Activated naive CD8-positive, alpha-beta T cell (primary cell): ENCODE results near the gene SLC38A8.

Source experiments
- H3K27ac Mint-ChIP-seq: one replicate; pipeline ENCODE4 v1.8.0; 2021; ENCODE audit warnings: mixed read lengths
- H3K27me3 Mint-ChIP-seq: one replicate; pipeline ENCODE4 v1.8.0; 2021; ENCODE audit warnings: mixed read lengths
- H3K36me3 Mint-ChIP-seq: one replicate; pipeline ENCODE4 v1.8.0; 2021; ENCODE audit warnings: mixed read lengths
- H3K4me1 Mint-ChIP-seq: one replicate; pipeline ENCODE4 v1.8.0; 2021; ENCODE audit warnings: low read depth, mixed read lengths
- H3K4me3 Mint-ChIP-seq: one replicate; pipeline ENCODE4 v1.8.0; 2021; ENCODE audit warnings: mild to moderate bottlenecking, mixed read lengths
- H3K9me3 Mint-ChIP-seq: one replicate; pipeline ENCODE4 v1.8.0; 2021; ENCODE audit warnings: low read depth, mixed read lengths

The SLC38A8 gene

GRCh38 chr16:83972256-83973008, 70.2 kb downstream of the SLC38A8 start:
- Mint-ChIP-seq H3K27ac (no peak overlapping the region), H3K27me3 (peaks cover 7% of the 10 kb centered on the region)

GRCh38 chr16:83971165-83972130, 71.1 kb downstream of the SLC38A8 start:
- no peaks in the 10 kb centered on the region for H3K9me3 Mint-ChIP-seq
- H3K27ac Mint-ChIP-seq, result no peak overlapping the region
- no peak overlapping the region for H3K4me3 Mint-ChIP-seq
- peaks cover 7% of the 10 kb centered on the region for H3K27me3 Mint-ChIP-seq
- H3K36me3 Mint-ChIP-seq, result peaks cover 2% of the 10 kb centered on the region
- peaks cover 4% of the 10 kb centered on the region for H3K4me1 Mint-ChIP-seq

More at GRCh38 chr16:83972256-83973008, 70.2 kb downstream of the SLC38A8 start:
- H3K36me3 Mint-ChIP-seq, result no peaks in the 10 kb centered on the region
- H3K4me1 Mint-ChIP-seq, result peaks cover 4% of the 10 kb centered on the region
- H3K4me3 Mint-ChIP-seq, result no peak overlapping the region
- H3K9me3 Mint-ChIP-seq, result no peaks in the 10 kb centered on the region

- Mint-ChIP-seq H3K4me1 (peaks cover 4% of the 10 kb centered on the region), H3K27me3 (peaks cover 7% of the 10 kb centered on the region), H3K9me3 (no peaks in the 10 kb centered on the region), H3K4me3 (no peak overlapping the region), H3K27ac (no peak overlapping the region), H3K36me3 (peaks cover 2% of the 10 kb centered on the region)
Observed at GRCh38 chr16:83970430-83970815, 72.2 kb downstream of the SLC38A8 start.

- peaks cover 2% of the 10 kb centered on the region for H3K36me3 Mint-ChIP-seq
- H3K4me3 Mint-ChIP-seq, result peak overlapping the region; percentile 46
- H3K27me3 Mint-ChIP-seq, result peaks cover 7% of the 10 kb centered on the region
- H3K27ac Mint-ChIP-seq, result no peak overlapping the region
- H3K9me3 Mint-ChIP-seq, result no peaks in the 10 kb centered on the region
- peaks cover 4% of the 10 kb centered on the region for H3K4me1 Mint-ChIP-seq
Observed at GRCh38 chr16:83969771-83970429, 72.7 kb downstream of the SLC38A8 start.

- no peak overlapping the region for H3K27ac Mint-ChIP-seq
- H3K36me3 Mint-ChIP-seq, result peaks cover 2% of the 10 kb centered on the region
- H3K4me3 Mint-ChIP-seq, result peak overlapping the region; percentile 46
- H3K4me1 Mint-ChIP-seq, result peaks cover 4% of the 10 kb centered on the region
- peaks cover 7% of the 10 kb centered on the region for H3K27me3 Mint-ChIP-seq
- H3K9me3 Mint-ChIP-seq, result no peaks in the 10 kb centered on the region
Observed at GRCh38 chr16:83968891-83969649, 73.5 kb downstream of the SLC38A8 start.

GRCh38 chr16:83968306-83968851, 74.2 kb downstream of the SLC38A8 start:
- Mint-ChIP-seq H3K4me3 (no peak overlapping the region), H3K9me3 (no peaks in the 10 kb centered on the region), H3K4me1 (peaks cover 4% of the 10 kb centered on the region), H3K27me3 (peaks cover 7% of the 10 kb centered on the region), H3K27ac (no peak overlapping the region), H3K36me3 (peaks cover 2% of the 10 kb centered on the region)

- Mint-ChIP-seq H3K27ac (no peak within 1 kb of the TSS), H3K4me1 (peaks cover 4% of the 10 kb centered on the region), H3K27me3 (peaks cover 7% of the 10 kb centered on the region), H3K4me3 (peak within 1 kb of the TSS; percentile 77), H3K36me3 (peaks cover 2% of the 10 kb centered on the region), H3K9me3 (no peaks in the 10 kb centered on the region)
Observed at GRCh38 chr16:83967838-83968305, 74.7 kb downstream of the SLC38A8 start, which contains the start of gene NECAB2. TSS of gene NECAB2 (plus strand) at chr16:83968244. CDS start at chr16:83968649, 405 bp downstream.

- peaks cover 2% of the 10 kb centered on the region for H3K36me3 Mint-ChIP-seq
- peaks cover 7% of the 10 kb centered on the region for H3K27me3 Mint-ChIP-seq
- peaks cover 4% of the 10 kb centered on the region for H3K4me1 Mint-ChIP-seq
- no peak overlapping the region for H3K4me3 Mint-ChIP-seq
- no peaks in the 10 kb centered on the region for H3K9me3 Mint-ChIP-seq
- no peak overlapping the region for H3K27ac Mint-ChIP-seq
Observed at GRCh38 chr16:83967091-83967490, 75.5 kb downstream of the SLC38A8 start.

GRCh38 chr16:83966153-83966696, 76.4 kb downstream of the SLC38A8 start:
- Mint-ChIP-seq H3K27ac (no peak overlapping the region), H3K9me3 (no peaks in the 10 kb centered on the region), H3K36me3 (peaks cover 2% of the 10 kb centered on the region), H3K27me3 (peaks cover 7% of the 10 kb centered on the region), H3K4me1 (peaks cover 4% of the 10 kb centered on the region), H3K4me3 (no peak overlapping the region)

GRCh38 chr16:83965444-83966152, 77.0 kb downstream of the SLC38A8 start:
- Mint-ChIP-seq H3K27ac (no peak overlapping the region), H3K4me3 (no peak overlapping the region), H3K27me3 (peaks cover 7% of the 10 kb centered on the region), H3K36me3 (peaks cover 2% of the 10 kb centered on the region), H3K4me1 (peaks cover 4% of the 10 kb centered on the region), H3K9me3 (no peaks in the 10 kb centered on the region)

- Mint-ChIP-seq H3K27ac (no peak overlapping the region), H3K36me3 (peaks cover 3% of the 10 kb centered on the region), H3K4me3 (no peak overlapping the region), H3K9me3 (no peaks in the 10 kb centered on the region), H3K4me1 (peaks cover 4% of the 10 kb centered on the region), H3K27me3 (peaks cover 6% of the 10 kb centered on the region)
Observed at GRCh38 chr16:83964684-83965443, 77.7 kb downstream of the SLC38A8 start.

GRCh38 chr16:83963277-83964119, 79.1 kb downstream of the SLC38A8 start:
- Mint-ChIP-seq H3K36me3 (peaks cover 4% of the 10 kb centered on the region), H3K27me3 (peaks cover 2% of the 10 kb centered on the region), H3K4me1 (peaks cover 2% of the 10 kb centered on the region), H3K4me3 (no peak overlapping the region), H3K27ac (no peak overlapping the region), H3K9me3 (no peaks in the 10 kb centered on the region)
